ENCODE results near the gene COL18A1.
"Not testable (repeated sequence)": the region's sequence is repeated elsewhere in the genome, so short reads cannot be mapped to it uniquely, and the experiment has no call there.

COL18A1 gene

GRCh38 chr21:45367402-45368351, 37.3 kb upstream of the COL18A1 start:
- DNase-seq = no peak

GRCh38 chr21:45369018-45369417, 35.9 kb upstream of the COL18A1 start:
- DNase-seq = not testable (repeated sequence)

DNA sequence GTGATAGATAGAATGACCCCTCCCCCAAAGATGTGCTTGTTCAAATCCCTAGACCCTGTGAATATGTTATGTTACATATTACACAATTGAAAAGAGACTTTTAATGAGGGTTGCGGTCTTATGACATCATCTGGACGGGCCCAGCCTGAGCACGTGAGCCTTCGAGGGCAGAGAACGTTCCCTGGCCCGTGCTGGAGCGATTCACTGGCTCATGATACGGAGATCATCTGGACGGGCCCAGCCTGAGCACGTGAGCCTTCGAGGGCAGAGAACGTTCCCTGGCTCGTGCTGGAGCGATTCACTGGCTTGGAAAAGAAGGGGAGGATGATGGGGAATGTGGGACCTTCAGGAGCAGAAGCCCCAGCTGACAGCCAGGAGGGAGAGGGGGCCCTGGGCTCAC, 34.4 kb upstream of the COL18A1 start:
- DNase-seq = no peak

- no peak for DNase-seq
These were observed 33.9 kb upstream of the COL18A1 start for GRCh38 chr21:45371081-45371480.

DNA sequence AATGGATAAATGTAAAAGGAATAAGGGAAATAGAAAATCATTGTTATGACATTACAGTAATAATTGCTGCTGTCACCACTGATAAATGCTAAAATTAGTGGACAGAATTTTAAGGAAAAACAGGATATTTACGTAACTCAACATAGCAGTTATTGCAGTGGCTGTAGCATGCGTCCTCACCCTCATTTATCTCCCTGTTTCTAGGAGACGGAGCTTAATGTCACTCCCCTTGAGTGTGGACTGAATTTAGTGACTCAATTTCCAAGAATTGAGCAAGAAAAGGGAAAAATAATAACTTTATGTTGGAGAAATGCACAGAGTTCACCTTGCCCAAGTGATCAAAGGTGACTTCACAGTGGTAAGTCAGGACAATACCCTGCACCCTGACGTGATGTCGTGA, 33.3 kb upstream of the COL18A1 start:
- DNase-seq = no peak

DNA sequence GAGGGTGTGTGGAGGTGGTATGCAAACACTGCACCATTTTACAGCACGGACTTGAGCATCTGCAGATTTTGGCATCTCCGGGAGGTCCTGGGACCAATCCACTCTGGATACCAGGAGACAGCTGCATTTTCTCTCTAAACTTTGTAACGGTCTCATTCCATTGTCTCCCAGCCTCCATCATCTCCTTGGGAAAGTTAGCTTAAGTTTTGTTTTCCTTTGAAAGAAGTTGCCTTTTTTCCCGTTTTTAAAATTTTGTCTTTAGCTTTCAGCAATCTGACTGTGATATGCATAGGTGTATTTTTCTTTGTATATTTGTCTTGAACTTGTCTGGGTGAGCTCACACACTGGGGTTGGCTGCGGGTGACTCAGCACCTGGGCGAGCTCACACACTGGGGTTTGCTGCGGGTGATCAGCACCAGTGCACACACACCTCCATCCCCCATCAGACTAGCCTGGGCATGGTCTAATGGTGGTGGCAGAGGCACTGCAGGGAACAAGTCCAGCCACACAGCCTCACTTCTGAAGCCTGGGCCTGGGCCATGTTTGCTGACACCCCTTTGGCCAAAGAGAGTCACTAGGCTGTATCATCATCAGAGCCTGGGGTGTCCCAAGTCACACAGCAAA, 32.1 kb upstream of the COL18A1 start:
- DNase-seq = no peak

- DNase-seq = no peak
These were observed 30.8 kb upstream of the COL18A1 start for GRCh38 chr21:45373991-45374816.

DNA sequence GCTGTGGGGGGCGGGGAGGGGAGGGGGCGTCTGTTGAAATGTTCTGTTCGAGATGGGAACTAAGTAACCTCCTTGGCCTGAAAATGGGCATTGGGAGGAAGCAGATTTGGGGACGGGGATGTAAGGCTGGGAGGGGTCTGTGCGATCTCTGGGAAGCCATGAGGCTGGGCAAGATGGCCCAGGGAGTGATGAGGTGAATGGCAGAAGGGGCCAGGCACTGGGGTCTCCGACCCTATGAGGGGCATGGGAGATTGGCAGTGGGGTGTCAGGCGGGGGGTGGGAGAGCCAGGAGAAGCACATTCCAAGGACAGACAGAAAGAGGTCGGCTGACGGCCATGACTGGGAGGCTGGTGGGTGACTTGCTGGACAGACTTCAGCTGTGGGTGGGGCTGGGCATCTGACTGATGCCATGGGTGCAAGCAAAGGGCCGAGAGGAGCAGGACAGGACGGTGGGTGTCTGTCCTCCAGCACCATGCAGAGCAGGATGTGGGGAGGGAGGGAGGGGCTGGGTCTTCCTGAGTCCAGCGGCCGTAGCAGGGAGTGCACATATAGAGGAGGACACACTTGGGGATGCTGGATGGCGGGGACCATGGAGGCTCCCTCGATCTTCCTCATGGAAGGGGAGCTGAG, 30.0 kb upstream of the COL18A1 start:
- no peak for DNase-seq

DNA sequence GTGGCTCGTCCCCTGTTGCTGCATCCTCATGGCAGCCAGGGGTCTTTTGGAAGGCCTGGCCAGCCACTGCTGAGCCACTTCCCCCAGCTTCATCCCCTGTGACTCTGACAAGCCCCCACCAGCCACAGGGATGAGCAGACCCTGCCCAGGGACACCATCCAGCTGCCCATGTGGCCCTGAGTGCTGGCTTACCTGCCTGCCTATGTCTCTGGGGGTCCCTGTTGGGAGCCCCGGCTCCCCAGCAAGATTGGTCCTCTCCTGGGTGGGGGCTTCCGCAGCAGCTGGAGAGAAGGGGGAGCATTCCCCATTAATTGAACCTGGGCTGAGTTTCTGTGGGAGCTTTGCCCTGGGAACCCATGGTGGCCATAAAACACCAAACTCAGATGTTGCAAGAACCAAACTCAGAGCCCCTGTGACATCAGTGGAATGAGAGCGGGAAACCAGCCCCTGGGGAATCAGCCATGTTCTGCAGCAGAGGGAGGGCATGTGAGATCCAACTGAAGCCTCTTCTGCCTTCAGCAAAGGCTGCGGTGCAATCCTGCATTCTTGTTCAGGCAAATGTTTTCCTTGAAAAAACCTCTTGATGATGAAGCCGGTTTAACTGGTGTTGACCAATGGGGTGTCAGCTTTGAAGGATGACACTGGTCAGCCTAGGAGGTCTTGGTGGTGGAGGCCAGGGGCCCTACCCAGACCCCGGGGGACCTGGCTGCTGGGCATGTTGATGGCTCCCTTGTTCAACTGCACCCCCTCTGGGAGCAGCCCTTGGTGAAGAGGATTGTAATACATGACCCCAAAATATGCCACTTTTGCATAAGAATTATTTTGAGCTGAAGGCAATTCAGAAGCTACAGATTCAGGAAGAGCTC, 28.3 kb upstream of the COL18A1 start:
- DNase-seq = no peak

DNA sequence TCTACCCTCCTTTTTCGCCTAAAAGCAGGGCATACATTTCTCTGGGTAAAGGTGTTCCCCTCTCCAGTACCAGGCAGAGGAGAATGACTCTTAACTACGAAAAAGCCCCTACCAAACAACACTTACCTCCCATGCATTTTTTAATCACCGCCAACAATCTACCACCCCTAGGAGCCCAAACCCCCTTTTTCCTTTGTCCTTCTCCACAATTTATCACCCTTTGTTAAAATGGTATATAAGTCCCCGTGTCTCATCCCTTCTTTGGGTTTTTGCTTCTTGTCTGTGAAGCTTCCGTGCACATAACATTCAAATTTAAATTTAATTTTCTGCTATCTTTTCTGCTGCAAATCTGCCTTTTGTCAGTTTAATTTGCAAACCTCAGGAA, 27.6 kb upstream of the COL18A1 start:
- no peak for DNase-seq

- no peak for DNase-seq
These were observed 27.1 kb upstream of the COL18A1 start for GRCh38 chr21:45377866-45378257.

- DNase-seq = no peak
These were observed 26.6 kb upstream of the COL18A1 start for GRCh38 chr21:45378258-45378966.

DNA sequence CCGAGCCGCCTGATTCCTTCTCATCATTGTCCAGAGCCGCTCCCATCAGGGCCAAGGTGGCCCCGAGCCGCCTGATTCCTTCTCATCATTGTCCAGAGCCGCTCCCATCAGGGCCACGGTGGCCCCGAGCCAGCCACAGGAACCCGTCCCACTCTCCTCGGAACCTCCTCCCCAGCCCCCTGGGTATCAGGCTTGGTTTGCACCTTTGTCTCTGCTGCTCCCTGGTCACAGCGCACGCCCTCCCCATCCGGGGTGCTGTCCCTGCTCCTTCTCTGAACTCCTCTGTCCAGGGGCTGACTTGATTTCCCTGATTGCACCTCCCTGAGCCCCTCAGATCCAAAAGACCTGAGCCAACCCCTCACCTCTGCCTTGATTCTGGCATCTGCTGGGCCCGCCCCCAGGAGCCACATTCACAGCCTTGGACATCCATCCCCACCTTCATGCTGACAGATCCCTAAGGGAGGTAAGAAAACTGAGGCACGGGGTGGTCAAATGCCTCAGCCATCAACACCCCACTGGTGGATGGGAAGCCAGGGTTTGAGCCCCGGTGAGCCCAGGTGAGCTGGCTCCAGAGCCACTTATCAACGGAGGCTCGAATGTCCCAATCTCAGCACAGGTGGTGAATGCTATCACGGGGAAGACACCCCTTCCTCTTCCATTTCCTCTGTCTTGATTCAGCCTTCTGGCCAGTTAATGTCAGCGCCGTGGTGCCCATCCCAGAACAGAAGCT, 25.6 kb upstream of the COL18A1 start:
- no peak for DNase-seq

GRCh38 chr21:45379901-45380330, 25.0 kb upstream of the COL18A1 start:
- no peak for DNase-seq

- DNase-seq = no peak
These were observed 24.4 kb upstream of the COL18A1 start for GRCh38 chr21:45380566-45380965.

- no peak for DNase-seq
These were observed 23.8 kb upstream of the COL18A1 start for GRCh38 chr21:45381036-45381787.

DNA sequence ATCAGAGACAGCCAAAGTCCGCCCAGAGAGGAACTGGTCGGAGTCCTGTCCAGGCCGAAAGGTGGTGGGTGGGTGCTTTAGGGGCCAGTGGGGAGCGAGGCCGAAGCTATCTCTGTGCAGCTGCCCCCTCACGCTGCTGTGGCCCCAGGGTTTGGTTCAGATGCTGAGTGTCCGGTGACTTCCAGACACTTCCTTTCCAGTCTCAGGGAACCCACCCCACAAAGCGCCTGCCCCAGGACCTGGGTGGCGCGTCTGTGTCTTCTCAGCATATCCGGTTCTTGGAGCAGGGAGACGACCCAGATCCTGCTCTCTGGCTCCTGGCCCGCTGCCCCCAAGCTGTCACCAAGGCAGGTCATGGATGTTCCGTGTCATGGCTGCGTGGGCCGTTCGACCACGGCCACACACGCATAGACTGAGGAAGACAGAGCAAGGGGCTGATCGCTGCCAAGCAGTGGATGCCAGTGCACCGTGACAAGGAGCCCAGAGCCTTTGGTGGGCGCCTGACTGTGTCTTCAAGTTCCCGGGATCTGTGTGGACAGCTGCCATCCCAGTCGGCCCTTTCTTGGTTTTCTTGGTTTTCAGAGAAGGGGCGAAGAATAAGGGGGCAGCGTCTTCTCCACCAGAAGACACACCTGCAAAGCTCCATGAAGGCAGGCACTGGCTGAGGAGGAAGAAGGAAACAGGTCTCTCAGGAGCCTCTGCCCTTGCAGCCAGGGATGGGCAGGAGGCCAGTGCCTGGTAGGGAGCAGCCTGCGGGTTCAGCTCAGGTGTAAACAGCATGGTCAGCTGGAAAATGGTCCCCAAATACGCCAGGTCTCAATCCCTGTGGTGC, 22.9 kb upstream of the COL18A1 start:
- no peak for DNase-seq

DNA sequence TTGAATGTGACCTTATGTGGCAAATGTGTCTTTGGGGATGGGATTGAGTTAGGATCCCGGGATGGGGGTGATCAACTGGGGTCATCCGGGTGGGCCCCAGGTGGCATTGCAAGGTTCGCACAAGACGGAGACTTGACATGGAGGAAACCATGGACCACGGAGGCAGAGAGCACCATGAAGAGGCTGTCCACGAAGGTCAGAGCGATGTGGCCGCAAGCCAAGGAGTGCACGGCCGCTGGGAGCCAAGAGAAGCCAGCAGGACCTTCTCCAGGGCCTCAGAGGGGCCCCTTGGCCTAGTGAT, 22.3 kb upstream of the COL18A1 start:
- no peak for DNase-seq

- DNase-seq = no peak
These were observed 21.8 kb upstream of the COL18A1 start for GRCh38 chr21:45383111-45383614.

Measured in activated CD4-positive, alpha-beta T cell treated with anti-CD3 and anti-CD28 coated beads, Interleukin-10, Interleukin-2, amounts not matched to agents 100 ng/mL and 50 ng/mL, durations not matched to agents 16 hours and 8 hours (primary cell).